Activated naive CD8-positive, alpha-beta T cell treated with anti-CD3 and anti-CD28 coated beads, Interleukin-2, amount 10 ng/mL, durations not matched to agents 7 days and 5 days (primary cell): ENCODE results near the gene CATSPERD. TPM values are rescaled to one million over a fixed set of nuclear protein-coding genes. Genes with fewer than 3 reads are reported as not detected.
A peak's percentile ranks its signal among the peaks of the same experiment; 100 is the strongest.
"Not testable (repeated sequence)": the region's sequence is repeated elsewhere in the genome, so short reads cannot be mapped to it uniquely, and the experiment has no call there.

ENCODE experiments used
- ATAC-seq: fragments of 150-1000 bp; cut with Tn5 transposase; one replicate; pipeline ENCODE4 v1.10.0; 2021; ENCODE audit warnings: low read depth, moderate library complexity
- POLR2A ChIA-PET: fragments of 350-600 bp; sonication (Branson Sonifier 250); formaldehyde crosslinking; loops from one replicate; lab custom pipeline; 2021; ENCODE audit warnings: antibody characterized with exemption; lab: Charles Lee
- DNase-seq: peaks from one replicate; pipeline ENCODE4 v3.0.0; 2021
- H3K27ac Mint-ChIP-seq: one replicate; pipeline ENCODE4 v1.8.0; 2022; ENCODE audit warnings: mild to moderate bottlenecking, mixed read lengths
- H3K27me3 Mint-ChIP-seq: one replicate; pipeline ENCODE4 v1.8.0; 2022; ENCODE audit warnings: mild to moderate bottlenecking, moderate library complexity, mixed read lengths
- H3K36me3 Mint-ChIP-seq: one replicate; pipeline ENCODE4 v1.8.0; 2021; ENCODE audit warnings: mild to moderate bottlenecking, mixed read lengths
- H3K4me1 Mint-ChIP-seq: one replicate; pipeline ENCODE4 v1.8.0; 2021; ENCODE audit warnings: mixed read lengths
- H3K4me3 Mint-ChIP-seq: one replicate; pipeline ENCODE4 v1.8.0; 2022; ENCODE audit warnings: mild to moderate bottlenecking, moderate library complexity, mixed read lengths
- H3K9me3 Mint-ChIP-seq: one replicate; pipeline ENCODE4 v1.8.0; 2021; ENCODE audit warnings: mixed read lengths
- total RNA-seq, 2 experiments: library from RNA; stranded (reverse); gene quantifications; one replicate each; pipeline ENCODE4 v1.2.3, GENCODE V29; 2021

CATSPERD gene
- total RNA-seq, 2 experiments from 2014 or later, result not detected

DNA sequence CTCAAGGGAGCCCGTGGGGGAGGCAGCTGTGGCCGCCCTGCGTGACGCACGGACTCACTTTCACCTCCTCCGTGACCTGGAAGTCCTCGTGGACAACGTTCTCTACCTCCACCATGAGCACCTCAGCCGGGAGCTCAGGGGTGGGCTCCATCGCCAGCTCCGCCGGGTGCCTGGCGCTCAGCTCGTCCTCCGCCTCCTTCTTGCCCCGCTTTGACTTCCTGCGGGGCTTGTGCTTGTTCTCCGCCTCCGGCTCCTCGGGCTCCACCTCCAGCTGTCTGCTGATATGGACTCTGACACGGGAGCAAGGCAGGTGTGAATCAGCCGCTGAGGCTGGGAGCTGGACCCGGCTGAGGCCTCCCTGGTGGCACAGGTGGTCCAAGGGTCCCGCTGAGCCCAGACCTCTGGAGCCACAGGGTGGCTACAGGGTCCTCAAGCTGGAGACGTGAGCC lies 8.7 kb upstream of the CATSPERD start:
- H3K9me3 Mint-ChIP-seq, result no peaks in the 10 kb centered on the region

DNA sequence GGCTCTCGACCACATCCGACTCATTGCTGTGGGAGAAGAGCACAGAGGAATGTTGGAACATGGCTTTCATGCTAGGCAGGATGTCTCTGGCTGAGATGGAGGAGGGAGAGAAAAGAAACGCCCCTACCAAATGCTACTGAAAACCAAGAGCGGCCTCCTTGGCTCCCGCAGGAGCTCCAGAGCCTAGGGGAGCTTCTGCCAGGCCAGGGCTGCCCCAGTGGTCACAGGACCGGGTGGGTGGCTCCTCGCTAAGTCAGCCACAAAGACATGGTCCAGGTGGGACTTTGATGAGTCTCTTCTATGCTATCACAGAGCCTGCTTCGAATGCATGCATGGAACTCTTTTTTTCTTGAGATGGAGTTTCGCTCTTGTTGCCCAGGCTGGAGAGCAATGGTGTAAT lies 7.2 kb upstream of the CATSPERD start:
- peaks cover 14% of the 10 kb centered on the region for H3K4me1 Mint-ChIP-seq
- DNase-seq, result no peak
- no peaks in the 10 kb centered on the region for H3K9me3 Mint-ChIP-seq
- H3K36me3 Mint-ChIP-seq, result peaks cover 15% of the 10 kb centered on the region
- POLR2A ChIA-PET, result interaction anchor here (1.0 to 1.5 kb wide), 3 partner anchors 23 to 90 kb away, joined by 4 to 6 read pairs (median 4); partner anchors contain the start of genes RPL36, SAFB and SAFB2
- H3K4me3 Mint-ChIP-seq, result no peak overlapping the region
- ATAC-seq, result no peak
- H3K27ac Mint-ChIP-seq, result no peak overlapping the region
- H3K27me3 Mint-ChIP-seq, result no peaks in the 10 kb centered on the region

More for the DNA sequence above, 8.7 kb upstream of the CATSPERD start:
- ATAC-seq (no peak), DNase-seq (no peak)
- Mint-ChIP-seq H3K27me3 (no peaks in the 10 kb centered on the region), H3K4me1 (peaks cover 3% of the 10 kb centered on the region), H3K36me3 (peaks cover 9% of the 10 kb centered on the region), H3K27ac (no peak overlapping the region), H3K4me3 (no peak overlapping the region)
- POLR2A ChIA-PET, result interaction anchor here (1.5 kb wide), 1 partner anchor 89 kb away, joined by 6 read pairs; the partner anchor contains the start of genes SAFB and SAFB2

DNA sequence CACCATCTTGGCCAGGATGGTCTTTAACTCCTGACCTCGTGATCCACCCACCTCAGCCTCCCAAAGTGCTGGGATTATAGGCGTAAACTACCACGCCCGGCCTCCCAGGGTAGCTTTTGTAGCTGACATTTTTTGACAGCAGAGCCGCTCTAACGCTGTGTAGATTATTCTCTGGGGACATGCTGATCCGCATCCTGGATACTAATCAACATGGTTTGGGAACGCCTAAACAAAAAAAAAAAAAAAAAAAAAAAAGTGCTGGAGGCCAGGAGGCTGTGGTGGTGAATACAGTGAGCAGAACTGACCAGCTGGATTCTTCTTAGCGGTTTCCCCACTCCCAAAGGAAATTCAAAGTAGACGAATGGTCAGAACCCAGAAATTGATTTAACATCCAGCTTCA lies 5.6 kb upstream of the CATSPERD start:
- H3K4me3 Mint-ChIP-seq, result no peak overlapping the region
- ATAC-seq (no peak), DNase-seq (no peak)
- no peaks in the 10 kb centered on the region for H3K27me3 Mint-ChIP-seq
- H3K4me1 Mint-ChIP-seq, result peaks cover 18% of the 10 kb centered on the region
- no peaks in the 10 kb centered on the region for H3K9me3 Mint-ChIP-seq
- POLR2A ChIA-PET, result interaction anchor here (0.5 to 0.7 kb wide), 4 partner anchors 16 to 415 kb away, joined by 3 to 5 read pairs (median 4); no protein-coding TSS in a partner anchor
- H3K27ac Mint-ChIP-seq, result no peak overlapping the region
- peaks cover 23% of the 10 kb centered on the region for H3K36me3 Mint-ChIP-seq

DNA sequence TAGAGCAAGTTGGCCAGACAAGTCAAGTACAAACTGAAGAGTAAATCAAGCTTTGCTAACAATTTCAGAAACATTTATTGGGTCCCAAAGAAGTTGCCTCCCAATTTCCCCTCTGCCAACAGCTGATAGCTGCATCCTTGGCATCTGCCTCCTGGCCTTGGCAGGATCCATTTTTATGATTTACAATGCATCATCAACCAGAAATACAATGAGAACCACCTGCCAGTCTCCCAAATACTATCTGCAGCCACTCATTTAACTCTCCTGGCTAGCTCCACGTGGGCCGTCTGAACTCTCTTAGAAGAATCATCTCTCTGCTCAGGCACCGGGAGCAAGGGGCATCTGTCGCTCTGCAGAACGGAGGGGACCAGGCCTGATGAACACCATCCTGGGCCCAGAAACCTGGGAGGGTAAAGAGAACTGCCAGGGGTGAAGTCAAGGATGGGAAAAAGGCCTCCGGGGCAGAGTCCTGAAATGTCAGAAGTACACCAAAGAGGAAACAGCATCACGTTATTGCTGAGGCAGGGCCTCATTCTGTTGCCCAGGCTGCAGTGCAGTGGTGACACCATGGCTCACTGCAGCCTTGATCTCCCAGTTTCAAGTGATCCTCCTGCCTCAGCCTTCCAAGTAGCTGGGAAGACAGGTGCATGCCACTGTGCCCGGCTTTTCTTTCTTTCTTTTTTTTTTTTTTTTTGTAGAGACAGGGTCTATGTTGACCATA lies 3.1 kb upstream of the CATSPERD start:
- DNase-seq (no peak), ATAC-seq (no peak)
- no peaks in the 10 kb centered on the region for H3K27me3 Mint-ChIP-seq
- H3K27ac Mint-ChIP-seq, result peak overlapping the region; percentile 95
- H3K4me3 Mint-ChIP-seq, result peak overlapping the region; percentile 97
- peaks cover 20% of the 10 kb centered on the region for H3K4me1 Mint-ChIP-seq
- H3K9me3 Mint-ChIP-seq, result no peaks in the 10 kb centered on the region
- POLR2A ChIA-PET, result interaction anchor here (0.6 to 4.6 kb wide), 7 partner anchors 9 to 749 kb away, joined by 3 to 60 read pairs (median 3); partner anchors contain the start of genes KDM4B and RPL36
- H3K36me3 Mint-ChIP-seq, result peaks cover 23% of the 10 kb centered on the region

DNA sequence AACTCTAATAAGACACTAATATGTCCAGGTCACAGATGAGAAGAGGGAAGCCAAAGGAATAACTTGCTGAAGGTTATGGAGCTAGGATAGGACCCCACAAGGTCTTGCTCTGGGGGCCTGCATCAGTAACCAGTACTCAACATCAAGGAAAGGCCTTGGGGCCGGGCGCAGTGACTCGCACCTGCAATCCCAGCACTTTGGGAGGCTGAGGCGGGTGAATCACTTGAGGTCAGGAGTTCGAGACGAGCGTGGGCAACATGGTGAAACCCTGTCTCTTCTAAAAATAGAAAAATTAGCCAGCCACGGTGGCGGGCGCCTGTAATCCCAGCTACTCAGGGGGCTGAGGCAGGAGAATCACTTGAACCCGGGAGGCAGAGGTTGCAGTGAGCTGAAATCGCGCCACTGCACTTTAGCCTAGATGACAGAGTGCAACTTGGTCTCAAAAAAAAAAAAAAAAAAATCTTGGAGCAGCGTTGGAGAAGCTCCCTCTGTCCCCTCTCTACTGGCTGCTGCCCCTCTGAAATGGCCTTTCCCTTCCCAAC lies 2.3 kb upstream of the CATSPERD start:
- Mint-ChIP-seq H3K4me1 (peaks cover 20% of the 10 kb centered on the region), H3K27me3 (no peaks in the 10 kb centered on the region), H3K9me3 (no peaks in the 10 kb centered on the region), H3K27ac (peak overlapping the region; percentile 95), H3K36me3 (peaks cover 23% of the 10 kb centered on the region), H3K4me3 (peak overlapping the region; percentile 97)
- ATAC-seq (no peak), DNase-seq (no peak)
- POLR2A ChIA-PET, result interaction anchor here (0.9 to 4.6 kb wide), 8 partner anchors 10 to 749 kb away, joined by 3 to 60 read pairs (median 18); partner anchors contain the start of genes DUS3L, KDM4B, NDUFA11 and RPL36

DNA sequence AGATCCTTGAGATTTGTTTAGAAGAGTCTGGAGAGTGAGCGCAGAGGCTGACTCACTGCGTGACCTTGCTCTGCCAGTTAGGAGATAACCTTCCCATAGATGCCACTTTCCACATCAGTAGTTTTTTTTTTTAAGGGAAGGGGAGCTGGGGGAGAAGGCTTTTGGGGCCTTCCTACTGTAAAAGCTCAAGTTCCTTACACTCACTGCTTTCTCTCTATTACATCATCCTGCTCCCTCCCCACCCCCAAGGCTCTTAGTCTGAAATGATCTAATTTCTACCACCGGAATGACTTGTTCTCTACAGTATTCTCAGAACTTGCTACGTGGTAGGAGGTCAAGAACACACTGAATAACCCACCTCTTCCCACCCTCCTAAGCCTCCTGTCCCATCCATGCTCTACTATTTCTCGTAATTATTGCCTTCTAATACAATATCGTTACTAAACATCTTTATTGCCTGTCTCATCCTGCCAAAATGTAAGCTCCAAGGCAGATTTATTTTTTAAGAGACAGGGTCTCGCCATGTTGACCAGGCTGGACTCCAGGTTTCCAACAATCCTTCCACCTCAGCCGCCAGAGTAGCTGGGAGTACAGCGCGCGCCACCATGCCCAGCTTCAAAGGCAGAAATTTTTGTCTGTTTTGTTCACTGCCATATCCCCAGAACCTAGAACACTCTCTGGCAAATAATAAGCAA lies 1.7 kb upstream of the CATSPERD start:
- Mint-ChIP-seq H3K9me3 (no peaks in the 10 kb centered on the region), H3K27me3 (no peaks in the 10 kb centered on the region), H3K27ac (peak overlapping the region; percentile 95), H3K4me3 (peak overlapping the region; percentile 97), H3K4me1 (peaks cover 20% of the 10 kb centered on the region), H3K36me3 (peaks cover 23% of the 10 kb centered on the region)
- DNase-seq, result no peak
- POLR2A ChIA-PET, result interaction anchor here (0.9 to 4.6 kb wide), 9 partner anchors 11 to 750 kb away, joined by 3 to 60 read pairs (median 18); partner anchors contain the start of genes DUS3L, KDM4B, NDUFA11 and RPL36
- ATAC-seq, result no peak

DNA sequence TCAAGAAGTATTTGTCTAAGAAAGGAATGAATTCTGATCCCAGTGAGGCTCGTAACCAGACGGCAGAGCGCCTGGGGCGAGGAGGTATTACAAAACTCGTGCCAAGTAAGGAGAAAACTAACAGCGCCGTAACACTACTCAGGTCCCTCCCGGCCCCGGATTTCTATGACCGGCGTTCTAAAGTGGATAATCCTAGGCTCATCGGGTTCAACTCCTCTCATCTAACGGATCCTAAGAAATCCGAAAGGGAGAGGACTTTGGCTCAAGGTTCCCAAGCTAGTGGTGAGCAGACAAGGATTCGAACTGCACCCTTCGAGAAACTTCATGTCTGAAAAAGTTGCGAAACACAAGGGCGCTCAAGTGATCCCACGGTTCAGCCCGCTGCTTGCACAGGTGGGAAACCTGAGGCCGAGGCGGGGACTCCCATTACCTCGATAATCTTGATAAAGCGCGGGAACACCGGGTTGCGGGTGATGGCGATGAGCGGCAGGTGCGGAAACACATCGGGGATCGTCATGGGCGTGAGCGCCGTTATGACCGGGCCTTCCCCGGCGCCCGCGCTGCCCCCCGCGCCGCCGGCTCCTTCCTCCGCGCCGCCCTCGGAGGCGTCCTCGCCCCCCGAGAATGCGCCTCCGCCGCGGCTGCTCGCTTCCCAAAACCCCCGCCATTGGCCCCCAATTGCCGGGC lies 1.0 kb upstream of the CATSPERD start:
- Mint-ChIP-seq H3K27ac (peak overlapping the region; percentile 95), H3K36me3 (peaks cover 20% of the 10 kb centered on the region), H3K4me1 (peaks cover 20% of the 10 kb centered on the region), H3K4me3 (peak overlapping the region; percentile 97), H3K27me3 (no peaks in the 10 kb centered on the region), H3K9me3 (no peaks in the 10 kb centered on the region)
- POLR2A ChIA-PET, result interaction anchor here (0.9 to 4.6 kb wide), 9 partner anchors 11 to 751 kb away, joined by 3 to 60 read pairs (median 18); partner anchors contain the start of genes DUS3L, KDM4B, NDUFA11 and RPL36
- DNase-seq (no peak), ATAC-seq (no peak)

DNA sequence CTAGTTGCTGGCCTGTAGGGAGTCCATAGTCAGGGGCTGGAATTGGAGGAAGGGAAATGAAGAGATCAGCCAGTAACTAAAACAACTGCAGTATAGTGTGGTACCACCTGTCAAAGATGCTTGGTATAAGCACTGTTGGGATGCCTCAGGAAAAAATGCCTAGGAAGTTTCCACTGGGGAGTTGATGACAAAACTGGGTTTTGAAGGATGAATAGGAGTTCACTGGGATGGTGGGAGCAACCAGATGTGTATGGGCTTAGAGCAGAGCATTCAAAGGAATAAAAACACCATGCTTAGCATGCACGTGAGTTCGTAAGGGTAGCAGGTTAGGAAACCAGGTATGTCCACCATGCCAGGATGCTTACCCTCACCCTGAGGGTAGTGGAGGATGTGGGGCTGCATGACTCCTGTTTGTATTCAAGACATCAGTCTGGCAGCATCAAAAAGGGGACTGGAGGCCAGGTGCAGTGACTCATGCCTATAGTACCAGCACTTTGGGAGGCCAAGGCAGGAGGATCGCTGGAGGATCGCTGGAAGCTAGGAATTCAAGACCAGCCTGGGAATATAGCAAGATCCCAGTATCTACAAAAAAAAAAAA lies 7.1 kb downstream of the CATSPERD start:
- DNase-seq (no peak), ATAC-seq (no peak)
- no peak overlapping the region for H3K4me3 Mint-ChIP-seq
- no peak overlapping the region for H3K27ac Mint-ChIP-seq
- POLR2A ChIA-PET, result no interaction called here
- H3K27me3 Mint-ChIP-seq, result peaks cover 8% of the 10 kb centered on the region
- H3K36me3 Mint-ChIP-seq, result no peaks in the 10 kb centered on the region
- no peaks in the 10 kb centered on the region for H3K4me1 Mint-ChIP-seq
- no peaks in the 10 kb centered on the region for H3K9me3 Mint-ChIP-seq

DNA sequence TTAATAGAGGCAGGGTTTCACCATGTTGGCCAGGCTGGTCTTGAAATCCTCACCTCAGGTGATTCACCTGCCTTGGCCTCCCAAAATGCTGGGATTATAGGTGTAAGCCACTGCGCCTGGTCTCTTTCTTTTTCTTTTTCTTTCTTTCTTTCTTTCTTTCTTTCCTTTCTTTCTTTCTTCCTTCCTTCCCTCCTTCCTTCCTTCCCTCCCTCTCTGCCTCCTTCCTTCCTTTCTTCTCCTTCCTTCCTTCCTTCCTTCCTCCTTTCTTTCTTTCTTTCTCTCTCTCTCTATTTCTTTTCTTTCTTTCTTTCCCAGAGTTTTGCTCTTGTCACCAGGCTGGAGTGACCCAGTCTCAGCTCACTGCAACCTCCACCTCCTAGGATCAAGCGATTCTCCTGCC lies 12.7 kb downstream of the CATSPERD start:
- POLR2A ChIA-PET, H3K4me3 Mint-ChIP-seq, H3K27ac Mint-ChIP-seq, H3K4me1 Mint-ChIP-seq, H3K9me3 Mint-ChIP-seq, DNase-seq, H3K36me3 Mint-ChIP-seq, H3K27me3 Mint-ChIP-seq, ATAC-seq: not testable (repeated sequence)

DNA sequence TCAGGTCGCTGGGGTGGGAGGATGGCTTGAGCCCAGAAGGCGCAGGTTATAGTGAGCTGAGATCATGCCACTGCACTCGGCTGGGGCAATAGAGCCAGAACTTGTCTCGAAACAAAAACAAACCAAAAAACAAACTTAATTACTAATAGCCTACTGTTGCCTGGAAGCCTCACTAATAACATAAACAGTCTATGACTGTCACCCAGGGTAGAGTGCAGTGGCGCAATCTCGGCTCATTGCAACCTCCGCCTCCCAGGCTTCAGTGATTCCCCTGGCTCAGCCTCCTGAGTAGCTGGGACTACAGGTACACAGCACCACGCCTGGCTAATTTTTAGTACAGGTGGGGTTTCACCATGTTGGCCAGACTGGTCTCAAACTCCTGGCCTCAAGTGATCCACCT lies 18.0 kb downstream of the CATSPERD start:
- no peaks in the 10 kb centered on the region for H3K36me3 Mint-ChIP-seq
- no peaks in the 10 kb centered on the region for H3K9me3 Mint-ChIP-seq
- ATAC-seq (no peak), DNase-seq (no peak)
- H3K4me1 Mint-ChIP-seq, result no peaks in the 10 kb centered on the region
- H3K27ac Mint-ChIP-seq, result no peak overlapping the region
- H3K27me3 Mint-ChIP-seq, result peaks cover 3% of the 10 kb centered on the region
- POLR2A ChIA-PET, result no interaction called here
- no peak overlapping the region for H3K4me3 Mint-ChIP-seq

DNA sequence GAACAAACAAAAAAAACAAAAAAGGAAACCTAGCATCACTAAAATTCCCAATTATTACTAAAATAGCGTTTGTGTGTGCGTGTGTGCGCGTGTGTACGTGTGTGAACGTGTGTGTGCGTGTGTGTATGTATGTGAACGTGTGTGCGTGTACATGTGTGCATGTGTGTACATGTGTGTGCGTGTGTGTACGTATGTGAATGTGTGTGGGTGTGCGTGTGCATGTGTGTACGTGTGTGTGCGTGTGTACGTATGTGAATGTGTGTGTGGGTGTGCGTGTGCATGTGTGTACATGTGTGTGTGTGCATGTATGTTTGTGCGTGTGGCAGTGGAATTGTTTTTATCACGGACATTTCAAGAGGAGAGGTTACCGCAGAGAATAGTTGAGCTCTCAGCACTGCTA lies 21.6 kb downstream of the CATSPERD start:
- H3K4me3 Mint-ChIP-seq, result no peak overlapping the region
- POLR2A ChIA-PET, result no interaction called here
- no peak overlapping the region for H3K27ac Mint-ChIP-seq
- H3K4me1 Mint-ChIP-seq, result no peaks in the 10 kb centered on the region
- H3K27me3 Mint-ChIP-seq, result no peaks in the 10 kb centered on the region
- no peaks in the 10 kb centered on the region for H3K36me3 Mint-ChIP-seq
- no peaks in the 10 kb centered on the region for H3K9me3 Mint-ChIP-seq
- DNase-seq, result no peak
- no peak for ATAC-seq

DNA sequence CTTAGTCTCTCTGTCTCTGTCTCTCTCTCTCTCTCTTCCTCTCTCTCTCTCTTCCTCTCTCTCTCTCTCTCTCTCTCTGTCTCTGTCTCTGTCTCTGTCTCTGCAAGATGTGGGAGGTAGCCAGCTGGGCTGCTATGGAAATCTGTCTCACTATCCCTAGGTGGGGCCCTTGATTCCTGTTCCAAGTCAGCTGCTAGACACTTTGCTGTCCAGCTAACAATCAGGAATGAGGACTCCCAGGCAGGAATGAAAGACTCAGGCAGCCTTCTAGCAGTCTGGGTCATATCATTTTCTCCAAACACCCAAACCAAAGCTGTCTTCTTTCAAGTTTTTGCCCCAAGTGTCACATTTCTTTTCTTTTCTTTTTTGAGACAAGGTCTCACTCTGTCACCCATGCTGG lies 23.2 kb downstream of the CATSPERD start:
- ATAC-seq (no peak), DNase-seq (no peak)
- Mint-ChIP-seq H3K27me3 (no peaks in the 10 kb centered on the region), H3K27ac (no peak overlapping the region), H3K4me3 (no peak overlapping the region), H3K36me3 (no peaks in the 10 kb centered on the region), H3K9me3 (no peaks in the 10 kb centered on the region), H3K4me1 (no peaks in the 10 kb centered on the region)
- POLR2A ChIA-PET, result no interaction called here
